CD4-positive, alpha-beta T cell treated with Interleukin-15 for 1 hour (primary cell): Measurements from ENCODE around the gene IQSEC2.
A peak's percentile ranks its signal among the peaks of the same experiment; 100 is the strongest.

Experiments used
- DNase-seq: peaks from one replicate; pipeline ENCODE4 v3.0.0-alpha.2; 2020

The IQSEC2 gene

DNA sequence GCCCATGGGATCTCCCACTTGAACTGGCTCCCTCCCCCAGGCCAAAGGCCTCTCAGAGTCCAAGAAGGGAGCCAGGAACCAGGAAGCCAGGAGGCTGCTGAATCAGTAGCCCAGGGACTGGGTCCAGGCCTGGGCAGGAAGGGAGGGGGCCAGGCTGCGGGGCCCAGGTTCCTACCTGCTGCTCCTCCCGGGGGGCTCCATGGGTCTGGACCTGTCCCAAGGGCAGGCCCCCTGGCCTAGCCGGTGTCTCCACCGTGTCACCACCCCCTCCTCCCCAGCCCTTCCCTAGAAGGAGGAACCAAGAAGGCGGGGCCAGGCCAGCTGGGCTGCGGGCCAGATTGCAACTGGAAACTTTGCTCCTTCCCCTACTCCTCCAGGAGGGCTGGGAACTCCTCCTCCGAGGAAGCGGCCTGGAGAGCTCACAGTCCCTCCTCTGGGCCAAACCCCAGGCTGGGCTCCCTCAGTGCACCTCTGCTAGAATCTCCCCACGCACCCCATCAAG lies at the start of gene IQSEC2:
IQSEC2 (minus strand) TSS at position 264 of the 502 bp plus-strand sequence.
- DNase-seq: no peak

DNA sequence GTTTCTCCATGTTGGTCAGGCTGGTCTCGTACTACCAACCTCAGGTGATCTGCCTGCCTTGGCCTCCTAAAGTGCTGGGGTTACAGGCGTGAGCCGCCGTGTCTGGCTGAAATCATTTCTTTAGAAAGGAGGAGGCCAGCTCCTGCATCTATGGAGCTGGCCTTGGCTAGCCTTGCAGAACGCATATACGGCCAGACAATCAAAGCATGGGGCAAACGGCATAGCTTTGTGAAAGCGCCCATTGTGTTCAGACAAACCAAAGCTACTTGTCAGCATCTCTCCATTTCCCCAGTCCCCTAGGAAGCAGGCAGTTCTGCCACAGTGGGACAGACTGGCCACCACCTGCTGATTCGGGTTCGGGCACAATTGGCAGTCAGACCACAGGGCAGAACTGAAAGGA lies 48.9 kb upstream of the IQSEC2 start:
- no peak for DNase-seq

DNA sequence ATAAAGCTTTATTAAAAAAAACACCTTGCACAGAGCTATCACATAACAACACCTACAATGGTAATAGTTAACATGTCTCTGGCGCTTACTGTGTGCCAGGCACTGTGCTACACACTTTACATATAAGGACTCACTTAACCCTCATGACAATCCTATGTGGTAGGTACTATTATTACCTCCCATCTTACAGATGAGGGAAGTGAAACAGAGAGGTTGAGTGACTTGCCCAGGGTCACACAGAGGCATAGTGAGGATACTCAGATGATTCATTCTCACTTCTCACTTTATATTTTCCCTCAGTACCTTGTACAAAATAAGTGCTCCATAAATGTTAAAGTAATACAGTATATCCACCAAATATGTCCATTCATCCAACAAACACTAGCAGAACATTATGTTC lies 43.4 kb upstream of the IQSEC2 start:
- no peak for DNase-seq

DNA sequence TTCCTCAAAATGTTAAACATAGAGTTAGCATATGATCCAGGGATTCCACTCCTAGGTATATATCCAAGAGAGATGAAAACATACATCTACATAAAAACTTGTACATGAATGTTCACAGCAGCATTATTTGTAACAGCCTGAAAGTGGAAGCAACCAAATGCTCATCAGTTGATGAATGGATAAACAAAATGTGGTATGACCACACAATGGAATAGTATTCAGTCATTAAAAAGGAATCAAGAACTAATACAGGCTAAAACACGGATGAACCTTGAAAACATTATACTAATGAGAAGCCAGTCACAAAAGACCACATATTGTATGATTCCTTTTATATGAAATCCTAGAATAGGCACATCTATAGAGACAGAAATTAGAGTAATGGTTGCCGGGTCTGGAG lies 42.7 kb upstream of the IQSEC2 start:
- DNase-seq: no peak

DNA sequence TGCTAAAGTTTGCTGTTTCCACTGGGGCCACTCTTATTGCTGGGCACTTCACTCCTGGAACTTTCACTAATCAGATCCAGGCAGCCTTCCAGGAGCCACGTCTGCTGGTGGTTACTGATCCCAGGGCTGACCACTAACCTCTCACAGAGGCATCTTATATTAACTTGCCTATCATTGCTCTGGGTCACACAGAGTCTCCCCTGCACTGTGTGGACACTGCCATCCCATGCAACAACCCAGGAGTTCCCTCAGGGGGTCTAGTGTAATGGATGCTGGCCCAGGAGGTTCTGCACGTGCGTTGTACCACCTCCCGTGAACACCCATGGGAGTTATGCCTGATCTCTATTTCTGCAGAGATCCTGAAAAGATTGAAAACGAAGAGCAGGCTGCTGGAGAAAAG lies 41.8 kb upstream of the IQSEC2 start:
- DNase-seq: no peak

DNA sequence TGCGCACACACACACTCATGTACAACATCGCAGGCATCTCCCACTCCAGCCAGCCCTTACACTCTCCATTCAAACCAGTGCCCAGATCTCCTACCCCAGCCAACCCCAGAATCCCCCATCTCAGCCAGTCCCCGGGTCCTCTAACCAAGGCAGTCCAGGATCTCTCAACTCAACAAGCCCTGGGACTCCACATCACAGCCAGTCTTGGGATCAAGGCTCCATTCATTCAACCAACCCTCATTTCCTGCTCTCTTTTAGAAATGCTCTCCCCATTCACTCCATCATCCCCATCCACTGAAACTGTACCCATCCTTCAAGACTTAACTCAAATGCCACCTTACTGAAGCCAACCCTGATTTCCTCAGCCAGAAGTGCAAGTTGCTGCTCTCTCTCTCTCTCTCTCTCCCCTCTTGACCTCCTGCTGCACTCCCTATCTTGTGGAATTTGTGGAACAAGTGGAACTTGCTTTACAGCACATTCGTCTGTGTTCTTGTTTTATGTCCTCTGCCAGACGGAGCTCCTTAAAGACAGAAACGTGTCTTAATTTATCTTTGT lies 40.6 kb upstream of the IQSEC2 start:
- no peak for DNase-seq

DNA sequence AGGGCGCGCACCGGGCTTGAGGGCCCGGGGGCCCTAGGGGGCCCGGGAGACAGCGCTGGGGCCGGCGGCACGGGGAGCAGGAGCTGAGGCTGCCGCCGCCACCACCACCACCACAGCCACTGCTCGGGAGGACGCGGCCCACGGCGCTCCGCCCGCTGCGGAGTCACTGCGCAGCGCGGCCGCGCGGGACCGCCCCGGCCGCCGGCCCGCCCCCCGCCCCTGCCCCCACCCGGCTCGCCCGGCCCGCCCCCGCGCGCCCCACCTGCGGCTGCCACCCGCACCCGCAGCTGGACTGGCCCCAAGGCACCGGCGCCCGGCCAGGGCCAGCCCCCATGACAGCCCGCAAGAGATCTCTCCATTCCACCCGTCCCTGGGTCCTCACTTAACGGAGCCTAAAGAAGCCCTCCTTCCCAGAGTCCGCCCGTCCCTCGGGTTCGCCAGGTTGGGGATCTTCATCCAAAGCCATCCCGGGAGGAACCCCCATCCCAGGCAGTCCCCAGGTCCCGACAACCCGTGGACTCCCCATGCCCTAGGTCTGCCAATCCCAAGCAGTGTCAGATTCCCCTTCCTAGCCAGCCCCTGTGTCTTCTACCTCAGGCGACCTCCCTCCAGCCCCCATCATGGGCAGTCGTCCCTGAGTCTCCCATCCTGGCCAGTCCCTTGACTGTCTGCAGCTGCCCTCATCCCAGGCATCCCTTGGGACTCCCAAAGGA lies 40.0 kb upstream of the IQSEC2 start:
- no peak for DNase-seq

DNA sequence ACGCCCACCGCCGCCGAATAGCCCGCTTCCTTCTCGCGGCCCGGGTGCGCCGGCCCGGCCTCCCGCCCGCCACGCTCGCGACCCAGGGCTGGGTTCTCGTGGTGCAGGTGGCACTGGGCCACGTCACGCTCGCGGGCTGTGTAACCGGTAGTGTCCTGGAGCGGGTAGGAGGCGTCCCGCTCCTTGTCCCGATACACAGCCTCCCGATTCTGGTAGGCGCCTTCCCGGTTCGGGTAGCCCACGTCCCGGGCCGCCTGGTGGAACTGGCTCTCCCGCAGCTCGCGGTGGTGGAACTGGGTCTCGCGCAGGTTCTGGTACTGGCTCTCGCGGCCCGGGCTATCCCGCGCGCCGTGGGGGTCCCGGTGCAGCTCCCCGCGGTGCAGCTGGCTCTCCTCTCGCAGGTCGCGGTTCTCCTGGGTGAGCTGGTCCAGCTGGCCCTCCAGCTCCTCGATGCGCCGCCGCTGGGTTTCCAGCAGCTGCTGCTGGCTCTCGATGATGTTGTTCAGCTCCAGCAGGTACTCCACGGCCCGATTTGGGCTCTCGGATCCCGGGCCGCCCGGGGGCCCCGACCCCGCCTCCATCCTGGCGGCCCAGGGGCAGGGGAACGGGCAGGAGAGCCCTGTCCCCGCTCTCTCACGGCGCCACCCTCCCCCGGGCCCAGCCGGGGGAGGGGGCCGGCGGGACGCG lies 39.3 kb upstream of the IQSEC2 start:
- DNase-seq: no peak

DNA sequence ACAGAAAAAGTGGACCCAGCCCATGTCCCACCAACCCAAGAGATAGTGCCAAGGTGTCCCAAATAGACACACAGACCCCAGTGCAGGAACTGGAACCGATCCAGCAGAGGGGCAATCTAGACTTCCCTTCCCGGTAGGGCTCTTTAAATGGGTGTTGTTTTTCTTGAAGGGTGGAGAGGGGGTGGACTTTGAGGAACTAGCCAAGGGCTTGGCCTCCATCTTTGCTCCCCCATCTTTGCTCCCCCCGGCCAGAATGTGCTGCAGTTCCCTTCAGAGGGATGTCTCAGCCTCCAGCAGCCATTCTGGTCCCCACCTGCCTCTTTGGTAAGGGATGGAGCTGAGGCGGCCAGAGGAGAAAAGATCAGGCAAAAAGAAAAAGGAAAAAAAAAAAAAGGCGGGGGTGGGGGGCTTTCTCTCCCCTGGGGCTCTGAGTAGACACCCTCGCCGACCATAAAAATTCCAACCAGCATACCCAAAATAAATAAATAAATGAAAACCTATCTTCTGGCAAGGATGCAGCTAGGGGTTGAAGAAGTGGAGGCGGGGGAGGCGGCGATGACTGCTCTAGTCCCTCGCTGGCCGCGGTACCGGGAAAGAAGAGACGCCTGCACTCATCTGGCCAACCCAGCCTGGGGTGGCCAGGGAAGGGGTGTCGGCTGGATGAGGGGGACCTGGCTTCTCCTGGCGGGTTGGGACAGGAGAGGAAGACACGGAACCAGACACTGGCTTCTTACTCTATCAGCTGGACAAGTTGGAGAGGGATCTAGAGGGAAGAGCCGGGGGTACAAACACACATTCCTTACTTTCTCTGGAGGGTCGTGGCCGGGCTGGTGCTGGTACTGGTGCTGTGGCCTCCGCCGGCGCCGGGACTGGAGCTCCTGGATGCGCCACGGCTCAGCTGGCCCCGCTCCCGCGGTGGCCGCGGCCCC lies 38.5 kb upstream of the IQSEC2 start:
- DNase-seq: no peak

DNA sequence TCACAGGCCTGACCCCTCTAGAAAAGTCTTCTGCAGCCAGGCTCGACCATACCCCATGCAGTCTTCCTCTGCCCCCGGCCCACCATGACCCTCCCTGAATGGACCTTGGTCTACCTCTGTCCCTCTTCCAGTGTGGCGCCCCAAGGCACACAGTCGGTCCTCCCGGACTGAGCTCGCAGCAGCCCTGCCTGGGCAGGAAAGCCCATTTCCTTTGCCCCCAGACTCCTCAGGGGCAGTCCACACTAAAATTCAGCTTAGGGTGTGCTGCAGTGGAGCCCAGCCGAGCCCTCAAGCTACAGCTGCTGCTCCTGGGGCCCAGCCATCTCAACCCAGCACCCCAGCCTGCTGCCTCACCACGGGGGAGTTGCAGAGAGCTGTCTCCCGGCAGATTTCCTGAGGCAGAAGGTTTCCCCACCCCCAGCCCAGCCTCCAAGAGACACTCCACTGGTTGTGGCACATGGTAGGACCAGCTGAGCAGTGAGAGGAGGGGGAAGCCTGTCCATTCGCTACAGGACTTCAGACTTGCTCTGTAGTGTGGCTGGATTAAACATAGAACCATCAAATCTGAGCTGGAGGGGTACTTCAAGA lies 37.5 kb upstream of the IQSEC2 start:
- DNase-seq: no peak

DNA sequence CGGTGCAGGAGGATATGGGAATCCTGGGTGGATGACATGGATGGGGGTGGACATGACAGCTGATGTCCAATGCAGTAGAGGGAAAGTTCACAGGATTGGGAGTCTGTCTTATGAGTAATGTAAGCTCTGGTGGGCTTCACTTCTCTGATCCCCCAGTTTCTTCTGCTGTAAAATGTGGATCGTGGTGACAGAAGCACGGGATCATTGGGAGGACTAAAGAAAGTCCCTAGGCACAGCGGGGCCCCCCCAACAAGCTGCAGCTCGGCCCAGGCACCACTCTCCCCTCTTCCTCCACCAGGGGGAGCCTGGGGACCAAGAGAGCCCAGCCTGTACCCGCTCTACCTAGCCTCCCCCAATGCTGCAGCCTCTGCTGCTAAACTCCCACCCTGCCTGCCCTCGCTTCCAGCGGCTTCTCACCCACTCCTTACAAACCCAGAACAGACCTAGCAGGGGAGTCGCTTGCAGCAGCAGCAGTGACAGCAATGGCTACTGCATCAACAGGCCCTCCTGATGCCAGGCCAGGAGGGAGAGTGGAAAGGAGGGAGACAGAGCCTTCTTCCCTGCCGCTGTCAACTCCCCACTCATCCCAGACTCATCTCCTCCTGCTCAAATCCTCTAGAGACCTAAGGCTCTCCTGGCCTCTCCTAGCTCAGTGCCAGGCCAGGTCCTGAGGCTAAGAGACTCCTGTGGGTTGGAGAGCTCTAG lies 36.1 kb upstream of the IQSEC2 start:
- DNase-seq: peak; percentile 66

DNA sequence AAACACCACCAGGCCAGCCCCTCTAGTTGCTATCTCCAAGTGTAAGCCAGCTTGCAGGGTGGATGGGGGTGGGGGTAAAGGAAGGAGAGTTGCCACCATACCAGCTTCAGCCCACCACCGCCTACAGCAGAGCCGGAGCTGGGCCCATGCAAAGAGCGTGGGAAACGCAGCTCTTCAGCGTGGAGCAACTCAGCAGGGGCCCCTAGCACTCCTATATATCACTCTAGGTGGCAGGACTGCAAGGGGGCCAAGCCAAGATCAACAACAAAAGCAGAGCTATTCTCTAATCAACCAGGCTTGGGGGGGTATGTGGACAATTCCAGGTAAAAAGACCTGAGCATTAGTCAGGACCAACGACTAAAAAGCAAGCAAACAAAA lies 35.5 kb upstream of the IQSEC2 start:
- no peak for DNase-seq

DNA sequence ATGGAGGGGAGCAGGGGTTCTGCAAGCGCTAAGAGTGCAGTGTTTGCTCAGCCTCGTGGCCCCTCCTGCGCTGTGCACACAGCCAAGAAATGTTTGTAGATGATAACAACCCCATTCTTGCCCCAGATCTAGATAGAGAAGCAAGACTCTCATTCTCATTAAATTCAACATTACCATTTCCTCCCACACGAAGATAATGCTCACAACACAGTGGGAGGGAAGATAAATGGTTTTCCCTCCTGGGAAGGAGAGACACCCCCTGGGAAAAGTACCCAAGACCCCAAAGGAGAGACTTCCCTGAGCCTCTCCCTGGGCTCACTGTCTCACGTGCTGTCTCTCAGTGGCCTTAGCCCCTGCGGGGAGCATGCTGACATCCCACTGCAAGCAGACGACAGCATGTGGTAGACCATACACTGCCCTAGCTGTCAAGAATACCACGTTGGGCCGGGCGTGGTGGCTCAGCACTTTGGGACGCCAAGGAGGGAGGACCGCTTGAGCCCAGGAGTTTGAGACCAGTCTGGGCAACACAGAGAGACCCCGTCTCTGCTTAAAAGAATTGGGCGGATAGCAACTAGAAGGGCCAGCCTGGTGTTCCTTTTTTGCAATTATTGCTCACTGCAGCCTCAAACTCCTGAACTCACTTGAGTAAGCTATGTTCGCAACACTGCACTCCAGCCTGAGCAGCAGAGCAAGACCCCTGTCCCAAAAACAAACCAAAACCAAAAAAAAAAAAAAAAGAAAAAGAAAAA lies 34.9 kb upstream of the IQSEC2 start:
- DNase-seq: no peak

DNA sequence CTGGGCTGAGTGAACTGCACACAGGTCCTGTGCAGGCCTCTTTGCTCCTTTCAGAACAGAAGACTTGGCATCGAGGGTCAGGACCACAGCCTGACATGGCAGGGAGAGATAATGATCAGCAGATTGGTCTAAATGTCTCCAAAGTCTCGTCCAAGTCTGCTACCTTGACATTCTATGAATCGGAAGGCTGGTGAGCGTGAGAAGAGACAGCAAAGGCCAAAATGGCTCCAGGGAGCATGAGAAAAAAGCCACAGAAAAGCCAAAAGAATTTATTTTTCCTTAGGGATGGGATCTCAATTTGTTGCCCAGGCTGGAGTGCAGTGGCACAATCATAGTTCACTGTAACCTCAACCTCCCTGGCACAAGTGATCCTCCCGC lies 32.3 kb upstream of the IQSEC2 start:
- no peak for DNase-seq

DNA sequence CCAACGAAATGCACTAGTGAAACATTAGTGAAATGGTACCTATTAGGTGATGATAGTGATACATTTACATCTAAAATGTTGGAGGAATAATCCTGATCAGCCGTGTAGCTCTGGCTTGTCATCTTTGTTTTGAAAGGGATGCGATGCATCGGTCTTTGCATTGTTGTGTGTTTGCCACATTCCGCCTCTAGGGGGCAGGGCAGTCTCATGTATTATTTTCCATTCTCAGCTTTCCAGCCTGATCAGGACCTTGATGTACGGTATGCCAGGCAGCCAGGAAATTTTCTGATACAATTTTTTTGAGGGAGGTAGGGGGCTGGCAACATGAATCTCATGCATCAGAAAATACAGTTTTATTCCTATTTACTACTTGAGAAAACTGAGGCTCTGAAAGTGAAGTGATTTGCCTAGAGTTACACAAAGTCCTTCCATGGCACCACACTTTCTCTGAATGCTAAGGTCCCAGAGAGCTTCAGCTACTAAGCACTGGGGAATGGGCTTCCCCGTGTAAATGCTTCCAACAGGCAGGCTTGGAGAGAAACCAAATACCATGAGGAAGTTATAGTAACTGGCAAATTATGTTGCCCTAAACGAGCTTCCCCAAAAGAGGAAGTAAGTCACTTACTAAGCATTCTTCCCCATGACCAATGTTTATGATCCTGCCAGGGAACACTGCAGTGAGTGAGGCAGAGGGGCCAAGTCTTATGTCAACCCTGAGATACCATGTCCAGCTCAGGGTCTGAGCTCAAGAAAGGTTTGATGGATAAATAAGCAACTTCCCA lies 31.8 kb upstream of the IQSEC2 start:
- DNase-seq: peak; percentile 44

DNA sequence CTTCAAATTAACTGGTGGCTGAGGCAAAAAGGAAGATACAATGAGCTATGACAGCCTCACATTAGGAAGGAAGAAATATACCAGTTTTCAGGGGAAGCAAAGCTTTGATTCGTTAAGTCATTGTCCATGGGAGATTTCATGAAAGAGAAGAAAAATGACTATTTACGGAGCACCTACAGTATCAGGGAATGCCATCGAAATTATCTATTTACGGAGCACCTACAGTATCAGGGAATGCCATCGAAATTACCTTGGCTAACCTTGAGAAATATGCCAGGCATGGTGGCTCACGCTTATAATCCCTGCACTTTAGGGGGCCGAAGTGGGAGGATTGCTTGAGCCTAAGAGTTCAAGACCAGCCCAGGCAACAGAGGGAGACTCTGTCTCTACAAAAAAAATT lies 28.5 kb upstream of the IQSEC2 start:
- no peak for DNase-seq

DNA sequence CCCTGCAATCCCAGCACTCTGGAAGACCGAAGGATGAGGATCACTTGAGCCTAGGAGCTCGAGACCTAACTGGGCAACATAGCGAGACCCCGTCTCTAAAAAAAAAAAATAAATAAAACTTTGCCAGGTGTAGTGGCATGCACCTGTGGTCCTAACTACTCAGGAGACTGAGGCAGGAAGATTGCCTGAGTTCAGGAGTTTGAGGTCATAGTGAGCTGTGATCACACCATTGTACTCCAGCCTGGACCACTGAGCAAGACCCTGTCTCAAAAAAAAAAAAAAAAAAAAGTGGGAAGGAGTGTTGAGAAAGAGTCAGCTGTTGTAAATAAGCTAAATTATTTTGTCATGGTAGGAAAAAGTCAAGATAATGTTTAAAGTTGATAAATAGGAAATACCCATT lies 27.5 kb upstream of the IQSEC2 start:
- no peak for DNase-seq

DNA sequence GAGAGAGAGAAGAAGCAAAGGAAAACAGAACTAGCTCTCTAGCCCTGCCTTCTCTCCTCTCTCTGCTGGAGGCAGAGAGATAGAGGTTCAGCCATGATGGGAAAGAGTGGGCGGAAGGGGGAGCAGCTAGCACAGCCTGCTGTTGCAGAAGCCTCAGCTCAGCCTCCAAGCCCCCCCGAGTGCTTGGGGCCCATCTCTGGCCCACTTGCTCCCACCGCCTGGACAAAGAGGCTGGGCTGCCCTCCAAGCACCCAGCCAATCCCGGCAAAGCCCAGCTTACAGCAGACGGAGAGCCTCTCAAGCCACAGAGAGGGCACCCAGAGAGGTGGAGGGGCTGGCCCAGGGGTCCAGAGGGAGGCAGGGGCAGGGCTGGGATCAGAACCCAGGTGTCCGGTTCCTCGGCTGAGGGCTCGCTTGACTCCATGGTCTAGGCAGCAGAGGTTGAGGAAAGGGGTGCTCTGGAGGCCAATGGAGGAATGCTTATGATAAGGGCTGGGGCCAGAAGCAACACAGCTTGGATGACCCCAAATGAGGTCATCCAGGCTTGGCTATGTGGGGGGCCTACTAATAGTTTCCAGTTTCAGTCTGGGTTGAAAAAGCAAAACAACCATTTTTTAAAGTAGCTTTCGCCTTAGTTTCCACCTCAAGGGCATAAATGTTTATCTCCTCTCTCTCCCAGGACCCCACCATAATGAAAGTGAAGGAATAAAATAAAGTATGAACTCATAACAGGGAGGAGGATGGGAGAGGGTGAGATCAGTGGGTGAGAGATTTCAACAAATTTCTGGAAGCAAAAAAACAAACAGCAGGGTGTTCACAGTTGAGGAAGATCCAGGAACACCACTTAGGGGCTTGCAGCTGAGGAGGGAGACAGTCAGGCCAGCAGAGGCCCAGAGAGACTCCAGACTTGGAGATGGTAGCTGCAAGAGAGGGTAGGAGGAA lies 24.9 kb upstream of the IQSEC2 start:
- DNase-seq: no peak

DNA sequence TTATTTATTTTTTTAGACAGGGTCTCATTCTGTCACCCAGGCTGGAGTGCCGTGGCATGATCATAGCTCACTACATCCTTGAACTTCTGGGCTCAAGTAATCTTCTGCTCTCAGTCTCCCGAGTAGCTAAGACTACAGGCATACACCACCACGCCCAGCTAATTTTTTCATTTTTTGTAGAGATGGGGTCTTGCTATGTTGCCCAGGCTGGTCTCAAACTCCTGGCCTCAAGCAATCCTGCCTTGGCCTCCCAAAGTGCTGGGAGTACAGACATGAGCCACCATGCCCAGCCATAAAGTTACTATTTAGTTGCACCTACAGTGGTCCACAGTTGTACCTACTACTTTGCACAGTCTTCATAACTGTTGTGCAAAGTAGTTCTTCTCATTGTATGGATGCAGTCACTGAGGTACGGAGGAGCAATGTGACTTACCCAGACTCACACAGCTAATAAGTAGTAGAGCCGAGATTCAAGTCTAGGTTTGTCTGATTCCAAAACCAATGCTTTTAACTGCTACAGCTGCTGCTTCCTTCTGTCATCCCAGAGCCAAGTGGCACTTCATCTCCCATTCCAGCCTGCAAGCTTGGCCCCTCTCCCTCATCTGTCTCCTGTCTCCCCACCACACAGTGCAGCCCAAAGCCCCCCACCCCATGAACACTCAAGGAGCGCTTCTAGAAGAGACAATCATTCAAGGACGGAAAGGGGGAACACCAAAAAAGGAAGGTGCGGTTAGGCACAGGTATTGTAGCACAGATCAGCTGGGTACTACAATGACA lies 24.0 kb upstream of the IQSEC2 start:
- no peak for DNase-seq
